NT2/D1 (cell line): ENCODE measurements around the gene ACTMAP.

Experiments
- DNase-seq: peaks from one replicate; pipeline ENCODE4 v3.0.0-alpha.2; 2011; ENCODE audit warnings: low read depth, low spot score
- H3K27me3 ChIP-seq: 2 replicates; pipeline ENCODE4 v1.6.0; 2011; ENCODE audit warnings: mild to moderate bottlenecking; ENCODE audit not compliant: insufficient read length, insufficient read depth
- H3K36me3 ChIP-seq: 2 replicates; pipeline ENCODE4 v1.6.1; 2011; ENCODE audit warnings: mild to moderate bottlenecking, low read length, mixed read lengths; ENCODE audit not compliant: insufficient read depth, insufficient read length
- H3K4me1 ChIP-seq: 2 replicates; pipeline ENCODE4 v1.5.1; 2011; ENCODE audit not compliant: insufficient read depth, insufficient read length
- H3K4me3 ChIP-seq: 2 replicates; pipeline ENCODE4 v1.5.1; 2011; ENCODE audit warnings: low read depth; ENCODE audit not compliant: insufficient read length
- H3K9ac ChIP-seq: 2 replicates; pipeline ENCODE4 v1.6.0; 2011; ENCODE audit warnings: low read depth; ENCODE audit not compliant: insufficient read length
- H3K9me3 ChIP-seq: 2 replicates; pipeline ENCODE4 v1.5.1; 2011; ENCODE audit warnings: mild to moderate bottlenecking, low read length; ENCODE audit not compliant: insufficient read depth
- SUZ12 ChIP-seq: IDR thresholded peaks from 2 replicates; pipeline ENCODE4 v1.6.1; 2011; ENCODE audit not compliant: insufficient read length, insufficient read depth; ENCODE audit errors: extremely low read depth
- YY1 ChIP-seq: IDR thresholded peaks from 2 replicates; pipeline ENCODE4 v1.6.1; 2011; ENCODE audit not compliant: insufficient read length, insufficient read depth
- ZNF274 ChIP-seq: IDR thresholded peaks from 2 replicates; pipeline ENCODE4 v1.6.1; 2011; ENCODE audit warnings: mild to moderate bottlenecking, low read depth, low read length

The ACTMAP gene

DNA sequence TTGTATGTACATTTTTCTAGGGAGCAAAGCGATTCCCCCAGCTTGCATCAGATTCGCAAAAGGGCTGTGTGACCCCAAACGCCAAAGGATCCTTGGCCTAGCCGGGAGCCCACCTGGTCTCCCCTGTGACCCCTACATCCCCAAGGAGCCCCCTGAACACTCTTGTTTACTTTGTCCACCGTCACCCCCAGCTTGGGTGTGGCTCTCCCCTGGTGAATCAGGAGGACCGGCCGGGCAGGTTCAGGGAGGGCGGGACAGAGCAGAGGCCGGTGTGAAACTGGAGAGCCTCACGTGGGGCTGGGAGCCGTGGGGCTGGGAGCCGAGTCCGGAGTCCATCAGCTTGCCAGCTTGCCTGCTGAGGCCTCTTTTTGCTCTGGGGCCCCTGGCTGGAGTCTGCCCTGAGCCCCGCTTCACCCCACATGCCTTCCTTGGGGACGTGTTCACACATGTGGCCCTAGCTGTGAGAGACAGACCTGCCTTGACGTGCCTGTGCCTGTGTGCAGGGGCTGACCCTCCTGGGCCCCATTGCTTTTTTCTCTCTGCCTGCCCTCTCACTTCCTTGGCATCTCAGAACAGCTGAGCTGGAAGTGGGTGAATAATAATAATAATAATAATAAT is 31.4 kb downstream of the ACTMAP start:
- Histone ChIP-seq H3K9ac (peak overlapping the region; percentile 61), H3K4me1 (peaks cover 2% of the 10 kb centered on the region), H3K4me3 (peak overlapping the region; percentile 87), H3K36me3 (peaks cover 11% of the 10 kb centered on the region), H3K9me3 (no peaks in the 10 kb centered on the region), H3K27me3 (no peaks in the 10 kb centered on the region)
- TF ChIP-seq ZNF274 (no peak), SUZ12 (no peak), YY1 (no peak)
- DNase-seq: no peak

GRCh38 chr19:40717880-40718773 is 32.1 kb downstream of the ACTMAP start:
- TF ChIP-seq YY1: no peak
- no peak for TF ChIP-seq ZNF274
- no peak for TF ChIP-seq SUZ12
- Histone ChIP-seq H3K4me3 (peak overlapping the region; percentile 87), H3K9me3 (no peaks in the 10 kb centered on the region), H3K9ac (peak overlapping the region; percentile 61), H3K27me3 (no peaks in the 10 kb centered on the region), H3K36me3 (peaks cover 8% of the 10 kb centered on the region), H3K4me1 (peaks cover 2% of the 10 kb centered on the region)
- no peak for DNase-seq

DNA sequence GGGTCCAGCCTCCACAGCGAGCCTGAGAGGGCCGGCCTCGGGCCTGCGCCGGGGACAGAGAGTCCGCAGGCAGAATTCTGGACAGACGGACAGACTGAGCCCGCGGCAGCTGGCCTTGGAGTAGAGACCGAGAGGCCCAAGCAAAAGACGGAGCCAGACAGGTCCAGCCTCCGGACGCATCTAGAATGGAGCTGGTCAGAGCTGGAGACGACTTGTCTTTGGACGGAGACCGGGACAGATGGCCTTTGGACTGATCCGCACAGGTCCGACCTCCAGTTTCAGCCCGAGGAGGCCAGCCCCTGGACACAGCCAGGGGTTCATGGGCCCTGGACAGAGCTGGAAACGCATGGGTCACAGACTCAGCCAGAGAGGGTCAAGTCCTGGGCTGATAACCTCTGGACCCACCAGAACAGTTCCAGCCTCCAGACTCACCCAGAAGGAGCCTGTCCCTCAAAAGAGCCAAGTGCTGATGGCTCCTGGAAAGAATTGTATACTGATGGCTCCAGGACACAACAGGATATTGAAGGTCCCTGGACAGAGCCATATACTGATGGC is 32.9 kb downstream of the ACTMAP start:
- Histone ChIP-seq H3K9me3 (no peaks in the 10 kb centered on the region), H3K4me1 (peaks cover 2% of the 10 kb centered on the region), H3K9ac (peak overlapping the region; percentile 88), H3K36me3 (peaks cover 14% of the 10 kb centered on the region), H3K4me3 (peak overlapping the region; percentile 87), H3K27me3 (no peaks in the 10 kb centered on the region)
- TF ChIP-seq ZNF274: no peak
- no peak for TF ChIP-seq SUZ12
- TF ChIP-seq YY1: no peak
- DNase-seq: no peak

- H3K27me3 ChIP-seq: no peaks in the 10 kb centered on the region
- peaks cover 2% of the 10 kb centered on the region for H3K4me1 ChIP-seq
- H3K36me3 ChIP-seq: peaks cover 9% of the 10 kb centered on the region
- DNase-seq: peak; percentile 86
- no peak for TF ChIP-seq YY1
- no peak for TF ChIP-seq ZNF274
- TF ChIP-seq SUZ12: no peak
- H3K9ac ChIP-seq: peak within 1 kb of the TSS; percentile 89
- peak within 1 kb of the TSS; percentile 87 for H3K4me3 ChIP-seq
- no peaks in the 10 kb centered on the region for H3K9me3 ChIP-seq
Measured at GRCh38 chr19:40716482-40717324, 33.6 kb downstream of the ACTMAP start, which contains the start of the genes COQ8B and ITPKC. Gene COQ8B (minus strand): TSS chr19:40716886. CDS start chr19:40714632, 2,254 bp downstream. Gene ITPKC (plus strand): TSS chr19:40717112. CDS start chr19:40717136, 24 bp downstream.

GRCh38 chr19:40716031-40716481 is 34.2 kb downstream of the ACTMAP start:
- H3K9ac ChIP-seq: peak overlapping the region; percentile 89
- TF ChIP-seq YY1: no peak
- no peak for TF ChIP-seq SUZ12
- TF ChIP-seq ZNF274: no peak
- H3K4me1 ChIP-seq: peaks cover 2% of the 10 kb centered on the region
- H3K9me3 ChIP-seq: no peaks in the 10 kb centered on the region
- no peaks in the 10 kb centered on the region for H3K27me3 ChIP-seq
- H3K36me3 ChIP-seq: peaks cover 9% of the 10 kb centered on the region
- peak overlapping the region; percentile 87 for H3K4me3 ChIP-seq
- DNase-seq: no peak

GRCh38 chr19:40714441-40715299 is 35.6 kb downstream of the ACTMAP start:
- peaks cover 2% of the 10 kb centered on the region for H3K4me1 ChIP-seq
- no peaks in the 10 kb centered on the region for H3K9me3 ChIP-seq
- peak; percentile 68 for DNase-seq
- no peaks in the 10 kb centered on the region for H3K27me3 ChIP-seq
- peak overlapping the region; percentile 87 for H3K4me3 ChIP-seq
- peaks cover 16% of the 10 kb centered on the region for H3K36me3 ChIP-seq
- H3K9ac ChIP-seq: peak overlapping the region; percentile 89
- no peak for TF ChIP-seq ZNF274
- TF ChIP-seq YY1: no peak
- TF ChIP-seq SUZ12: no peak
